Measurements from ENCODE around the gene ATG9B. TPM values are rescaled to one million over a fixed set of nuclear protein-coding genes. Genes with fewer than 3 reads are reported as not detected.

ATG9B gene
- polyA plus RNA-seq, 1 donor from 2014 or later, result 11.2 TPM

- Mint-ChIP-seq H3K9me3 (no peaks in the 10 kb centered on the region), H3K27me3 (no peaks in the 10 kb centered on the region), H3K4me3 (peak overlapping the region in 2 of 4 donors; percentile 23 to 99), H3K27ac (no peak overlapping the region), H3K36me3 (no peaks in the 10 kb centered on the region), H3K4me1 (peaks cover 9% of the 10 kb centered on the region in 3 donors)
These were observed 37.8 kb upstream of the ATG9B start for GRCh38 chr7:151062111-151062398.

GRCh38 chr7:151061213-151062110 is 37.2 kb upstream of the ATG9B start:
- Mint-ChIP-seq H3K9me3 (no peaks in the 10 kb centered on the region), H3K27me3 (no peaks in the 10 kb centered on the region), H3K4me3 (peak overlapping the region in 2 of 4 donors; percentile 51 to 99), H3K4me1 (peaks cover 9 to 11% (median 9%) of the 10 kb centered on the region in 3 donors), H3K36me3 (no peaks in the 10 kb centered on the region), H3K27ac (no peak overlapping the region)

GRCh38 chr7:151060416-151061212 is 36.3 kb upstream of the ATG9B start:
- no peaks in the 10 kb centered on the region for H3K27me3 Mint-ChIP-seq
- H3K4me1 Mint-ChIP-seq, result peaks cover 9 to 11% (median 9%) of the 10 kb centered on the region in 3 donors
- H3K27ac Mint-ChIP-seq, result peak overlapping the region; percentile 10 to 96 (median 23)
- H3K36me3 Mint-ChIP-seq, result no peaks in the 10 kb centered on the region
- H3K4me3 Mint-ChIP-seq, result peak overlapping the region; percentile 89 to 99 (median 98)
- no peaks in the 10 kb centered on the region for H3K9me3 Mint-ChIP-seq

GRCh38 chr7:151060113-151060415 is 35.8 kb upstream of the ATG9B start:
- Mint-ChIP-seq H3K9me3 (no peaks in the 10 kb centered on the region), H3K27ac (peak overlapping the region; percentile 23 to 96 (median 31)), H3K36me3 (no peaks in the 10 kb centered on the region), H3K27me3 (no peaks in the 10 kb centered on the region), H3K4me1 (peaks cover 9 to 11% (median 9%) of the 10 kb centered on the region in 3 donors), H3K4me3 (peak overlapping the region; percentile 89 to 99 (median 98))

DNA sequence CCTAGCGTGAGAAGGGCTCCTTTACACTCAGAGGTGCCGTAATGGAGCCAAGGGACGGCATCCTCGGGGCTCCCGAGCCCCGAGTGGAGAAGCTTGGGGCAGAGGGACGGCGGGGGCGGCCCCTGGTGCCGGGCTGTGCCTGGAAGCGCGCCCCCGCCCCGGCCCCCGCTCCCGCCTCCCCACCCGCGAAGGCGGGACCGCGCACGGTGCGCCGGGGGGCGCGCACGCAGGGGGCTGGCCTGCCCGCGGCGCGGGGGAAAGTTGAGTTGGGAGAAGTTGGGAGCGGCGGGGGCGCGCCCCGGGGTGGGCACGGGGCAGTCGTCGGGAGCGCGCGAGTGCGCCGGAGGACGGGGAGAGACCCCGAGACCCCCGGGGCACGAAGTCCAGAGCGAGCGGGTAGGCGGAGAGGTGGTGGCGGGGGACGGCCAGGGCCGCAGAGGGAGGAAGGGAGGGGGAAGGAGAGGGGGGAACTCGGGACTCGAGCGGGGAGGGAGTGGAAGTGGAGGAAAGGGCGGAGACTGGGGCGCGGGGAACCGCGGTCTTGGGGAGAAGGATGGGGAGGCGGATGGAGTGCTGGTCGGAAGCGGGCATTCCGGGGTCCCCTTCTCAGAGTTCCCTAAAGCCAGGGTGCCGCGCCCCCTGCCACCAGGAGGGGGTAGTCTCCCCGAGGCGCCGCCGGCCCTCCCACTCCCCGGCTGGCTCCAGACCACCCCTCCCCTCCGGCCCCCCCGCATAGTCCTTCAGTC is 35.2 kb upstream of the ATG9B start, which contains the start of gene SLC4A2:
TSS of gene SLC4A2 (plus strand) at position 223 of the 746 bp plus-strand sequence. CDS start 2,399 bp downstream, outside the sequence.
- H3K27ac Mint-ChIP-seq, result peak within 1 kb of the TSS; percentile 94 to 96 (median 95)
- no peaks in the 10 kb centered on the region for H3K36me3 Mint-ChIP-seq
- peaks cover 9 to 11% (median 9%) of the 10 kb centered on the region in 3 donors for H3K4me1 Mint-ChIP-seq
- no peaks in the 10 kb centered on the region for H3K9me3 Mint-ChIP-seq
- peak within 1 kb of the TSS; percentile 89 to 99 (median 98) for H3K4me3 Mint-ChIP-seq
- no peaks in the 10 kb centered on the region for H3K27me3 Mint-ChIP-seq

- peaks cover 9 to 11% (median 9%) of the 10 kb centered on the region in 3 donors for H3K4me1 Mint-ChIP-seq
- no peaks in the 10 kb centered on the region for H3K9me3 Mint-ChIP-seq
- peak overlapping the region; percentile 89 to 99 (median 98) for H3K4me3 Mint-ChIP-seq
- H3K36me3 Mint-ChIP-seq, result no peaks in the 10 kb centered on the region
- H3K27me3 Mint-ChIP-seq, result no peaks in the 10 kb centered on the region
- peak overlapping the region; percentile 94 to 96 (median 95) for H3K27ac Mint-ChIP-seq
These were observed 34.6 kb upstream of the ATG9B start for GRCh38 chr7:151058781-151059366.

DNA sequence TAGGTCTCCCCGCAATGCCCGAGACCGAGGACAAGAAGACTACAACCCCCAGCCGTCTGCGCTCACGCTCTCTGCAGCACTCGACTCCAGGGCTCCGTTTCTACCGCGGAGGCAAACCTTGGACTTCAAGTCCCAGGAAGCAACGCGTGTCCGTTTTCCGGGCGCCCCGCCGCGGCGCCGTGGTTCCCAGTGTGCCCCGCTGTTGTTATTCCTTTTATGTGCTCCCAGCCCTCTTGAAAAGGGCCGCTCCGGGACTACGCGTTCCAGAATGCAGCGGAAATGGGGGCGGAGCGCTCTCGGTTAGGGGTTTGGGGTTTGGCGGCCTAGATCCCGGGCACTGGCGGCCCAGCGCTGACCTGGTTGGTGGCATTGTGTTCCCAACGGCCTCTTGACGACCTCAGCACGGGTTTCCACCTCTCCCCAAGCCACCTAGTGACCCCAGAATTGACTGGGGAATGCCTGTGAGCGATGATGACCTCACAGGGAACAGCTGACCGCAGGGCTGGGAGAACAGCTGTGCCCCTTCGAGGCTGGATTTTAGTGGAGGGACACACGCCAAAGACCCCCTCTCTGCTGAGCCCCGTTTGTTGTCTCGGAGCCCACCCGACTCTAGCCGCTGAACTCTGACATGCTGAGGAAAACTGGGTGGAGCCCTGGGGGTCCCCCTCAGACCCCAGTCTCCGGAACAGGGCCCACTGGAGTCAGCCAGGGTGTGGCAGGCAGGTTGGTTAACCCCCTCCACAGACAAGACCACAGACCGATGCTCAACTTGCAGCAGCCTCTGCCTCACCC is 33.9 kb upstream of the ATG9B start:
- Mint-ChIP-seq H3K4me1 (peaks cover 9 to 11% (median 9%) of the 10 kb centered on the region in 3 donors), H3K27ac (peak overlapping the region; percentile 94 to 96 (median 95)), H3K36me3 (no peaks in the 10 kb centered on the region), H3K4me3 (peak overlapping the region; percentile 89 to 99 (median 98)), H3K27me3 (no peaks in the 10 kb centered on the region), H3K9me3 (no peaks in the 10 kb centered on the region)

- H3K36me3 Mint-ChIP-seq, result peaks cover 1% of the 10 kb centered on the region
- peak within 1 kb of the TSS; percentile 89 to 99 (median 98) for H3K4me3 Mint-ChIP-seq
- peaks cover 2% of the 10 kb centered on the region for H3K27me3 Mint-ChIP-seq
- peaks cover 9 to 11% (median 10%) of the 10 kb centered on the region in 3 donors for H3K4me1 Mint-ChIP-seq
- no peaks in the 10 kb centered on the region for H3K9me3 Mint-ChIP-seq
- H3K27ac Mint-ChIP-seq, result peak within 1 kb of the TSS; percentile 94 to 96 (median 95)
These were observed 33.3 kb upstream of the ATG9B start, which contains the start of gene CDK5 for GRCh38 chr7:151057506-151057988. CDK5 (minus strand) TSS chr7:151057897; CDS start chr7:151057848, 49 bp downstream.

GRCh38 chr7:151056666-151057505 is 32.6 kb upstream of the ATG9B start:
- Mint-ChIP-seq H3K4me1 (peaks cover 9 to 11% (median 11%) of the 10 kb centered on the region in 3 donors), H3K4me3 (peak overlapping the region; percentile 89 to 99 (median 98)), H3K27ac (peak overlapping the region in 1 of 3 donors; percentile 94), H3K36me3 (peaks cover 1% of the 10 kb centered on the region), H3K27me3 (peaks cover 5% of the 10 kb centered on the region), H3K9me3 (no peaks in the 10 kb centered on the region)

DNA sequence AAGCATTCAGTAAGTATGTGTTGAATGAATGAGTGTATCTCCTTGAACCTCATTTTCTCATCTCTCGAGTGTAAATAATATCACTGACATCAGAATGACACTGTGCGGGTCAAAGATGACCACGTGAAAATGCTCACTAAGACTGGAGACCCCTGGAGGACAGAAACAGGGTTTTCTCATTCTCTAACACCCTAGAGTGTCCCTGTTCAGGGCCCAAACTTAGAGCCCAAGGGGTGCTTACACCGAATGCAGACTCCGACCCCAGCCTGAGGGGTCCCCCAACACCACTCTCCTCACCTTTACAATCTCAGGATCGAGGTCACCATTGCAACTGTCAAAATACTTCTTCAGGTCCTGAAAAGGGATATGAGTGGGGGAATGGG is 32.0 kb upstream of the ATG9B start:
- Mint-ChIP-seq H3K27me3 (peaks cover 10% of the 10 kb centered on the region), H3K4me1 (peaks cover 9 to 11% (median 9%) of the 10 kb centered on the region in 3 donors), H3K27ac (no peak overlapping the region), H3K4me3 (peak overlapping the region; percentile 69 to 99 (median 94)), H3K9me3 (no peaks in the 10 kb centered on the region), H3K36me3 (peaks cover 1% of the 10 kb centered on the region)

GRCh38 chr7:151053751-151054150 is 29.5 kb upstream of the ATG9B start:
- Mint-ChIP-seq H3K4me1 (peaks cover 8 to 9% (median 8%) of the 10 kb centered on the region in 3 donors), H3K9me3 (no peaks in the 10 kb centered on the region), H3K36me3 (peaks cover 1% of the 10 kb centered on the region), H3K27ac (no peak overlapping the region), H3K27me3 (peaks cover 11% of the 10 kb centered on the region), H3K4me3 (no peak overlapping the region)

DNA sequence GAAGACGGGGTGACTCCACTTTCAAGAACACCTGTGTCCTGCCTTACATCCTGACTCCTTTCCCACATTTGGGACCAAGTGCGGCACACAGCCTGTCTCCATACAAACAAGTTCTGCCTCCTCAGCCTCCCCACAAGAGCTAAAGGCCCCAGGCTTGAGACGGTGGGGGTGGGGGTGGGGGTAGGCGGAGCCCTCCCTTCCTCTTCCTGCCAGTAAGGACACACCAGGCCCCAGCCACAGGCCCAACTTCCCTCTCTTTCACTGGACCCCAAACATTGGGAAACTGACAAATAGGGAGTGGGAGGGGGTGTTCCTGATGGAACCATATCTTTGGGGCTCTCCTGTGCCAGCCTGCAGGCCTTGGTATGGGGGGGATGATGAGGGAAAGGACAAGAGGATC is 28.8 kb upstream of the ATG9B start:
- Mint-ChIP-seq H3K27ac (no peak overlapping the region), H3K27me3 (peaks cover 11% of the 10 kb centered on the region), H3K4me1 (peaks cover 5 to 9% (median 6%) of the 10 kb centered on the region in 3 donors), H3K4me3 (no peak overlapping the region), H3K9me3 (no peaks in the 10 kb centered on the region), H3K36me3 (peaks cover 1% of the 10 kb centered on the region)

DNA sequence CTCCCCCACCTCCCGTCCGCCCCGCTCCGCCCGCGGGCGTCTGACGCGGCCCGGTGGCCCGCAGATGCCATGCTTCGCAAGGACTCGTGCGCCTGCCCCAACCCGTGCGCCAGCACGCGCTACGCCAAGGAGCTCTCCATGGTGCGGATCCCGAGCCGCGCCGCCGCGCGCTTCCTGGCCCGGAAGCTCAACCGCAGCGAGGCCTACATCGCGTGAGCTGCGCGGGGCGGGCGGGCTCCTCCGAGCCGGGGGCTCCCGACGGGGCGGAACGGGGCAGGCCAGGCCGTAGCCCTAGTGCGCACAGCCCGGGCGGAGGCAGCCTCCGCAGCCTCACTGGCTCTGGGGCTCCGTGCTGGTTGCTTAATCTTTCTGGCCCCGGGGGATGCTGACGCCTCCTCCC is 26.8 kb upstream of the ATG9B start:
- no peak overlapping the region for H3K4me3 Mint-ChIP-seq
- H3K27me3 Mint-ChIP-seq, result peaks cover 11% of the 10 kb centered on the region
- no peak overlapping the region for H3K27ac Mint-ChIP-seq
- no peaks in the 10 kb centered on the region for H3K9me3 Mint-ChIP-seq
- peaks cover 1% of the 10 kb centered on the region for H3K36me3 Mint-ChIP-seq
- peaks cover 0 to 4% (median 0%) of the 10 kb centered on the region in 3 donors for H3K4me1 Mint-ChIP-seq

Data from IgD-negative memory B cell (primary cell).